Tibial artery (tissue), 4 donors: ENCODE results near the gene VPS8.

Source experiments
- DNase-seq, 2 donors: peaks; one replicate each; pipeline ENCODE4 v3.0.0-alpha.2; 2019
- H3K27ac ChIP-seq, 2 donors: fragments of 200-600 bp; sonication (generic) in 1 of 2; 1 replicate in 1 of 2; 2 replicates in 1 of 2; pipeline ENCODE4 v1.5.1; 2018 to 2019; ENCODE audit warnings: mild to moderate bottlenecking in 1 of 2
- H3K27me3 ChIP-seq, 2 donors: fragments of 200-600 bp; sonication (generic) in 1 of 2; one replicate each; pipeline versions ENCODE4 v1.5.1 to v1.6.0; 2016 to 2019
- H3K36me3 ChIP-seq, 3 donors: fragments of 200-600 bp; sonication (generic) in 2 of 3; one replicate each; pipeline ENCODE4 v1.5.1; 2016 to 2019; ENCODE audit warnings: mild to moderate bottlenecking in 2 of 3
- H3K4me1 ChIP-seq, 4 donors: fragments of 200-600 bp; sonication (generic) in 2 of 4; 1 replicate in 3 of 4; 2 replicates in 1 of 4; pipeline ENCODE4 v1.5.1; 2016 to 2019
- H3K4me3 ChIP-seq, 2 donors: fragments of 200-600 bp; sonication (generic) in 1 of 2; 1 replicate in 1 of 2; 2 replicates in 1 of 2; pipeline ENCODE4 v1.5.1; 2018 to 2019; ENCODE audit warnings: mild to moderate bottlenecking in 2 of 2
- H3K9me3 ChIP-seq, 3 donors: fragments of 200-600 bp; sonication (generic) in 1 of 3; one replicate each; pipeline ENCODE4 v1.5.1; 2016 to 2019
- CTCF ChIP-seq, 2 experiments: fragments of 200-600 bp in 1 of 2; fragments of 450-650 bp in 1 of 2; IDR thresholded peaks; one replicate each; pipeline ENCODE4 v1.5.1; 2017 to 2019; ENCODE audit warnings: antibody characterized with exemption in 2 of 2, mild to moderate bottlenecking in 1 of 2, moderate library complexity in 1 of 2
- intact Hi-C: fragments of 100-400 bp; cut with DNase I; formaldehyde crosslinking; loops from one replicate; pipeline ENCODE4 v1.15.0; 2023; ENCODE audit warnings: low total_unique reads

VPS8 gene

DNA sequence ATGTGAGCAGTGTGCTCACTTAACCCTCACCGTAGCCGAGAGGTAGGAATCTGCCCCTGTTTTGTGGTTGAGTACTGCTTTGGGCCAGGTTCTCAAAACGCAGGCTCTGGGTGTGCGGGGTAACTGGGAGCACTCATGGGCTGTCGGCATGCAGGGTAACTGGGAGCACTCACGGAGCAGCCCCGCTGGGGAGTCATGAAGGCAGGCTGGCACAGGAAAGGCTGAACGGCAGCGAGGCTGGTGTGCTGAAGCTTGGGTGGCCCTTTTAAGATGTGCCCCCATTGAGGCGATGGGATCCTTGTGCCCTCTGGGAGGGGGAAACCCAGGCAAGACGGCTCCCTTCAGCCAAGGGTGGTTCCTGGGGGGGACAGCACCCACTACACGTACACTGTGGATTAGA, 44.6 kb upstream of the VPS8 start:
- Histone ChIP-seq H3K27me3 (peaks cover 0 to 17% of the 10 kb centered on the region in 2 donors), H3K9me3 (no peaks in the 10 kb centered on the region), H3K4me1 (no peaks in the 10 kb centered on the region), H3K4me3 (no peak overlapping the region), H3K36me3 (no peaks in the 10 kb centered on the region), H3K27ac (no peak overlapping the region)
- no peak for DNase-seq
- intact Hi-C loops, result no loop called here
- no peak for TF ChIP-seq CTCF (IDR thresholded peaks at IDR 0.05)

- Histone ChIP-seq H3K4me1 (no peaks in the 10 kb centered on the region), H3K36me3 (no peaks in the 10 kb centered on the region), H3K4me3 (no peak overlapping the region), H3K27me3 (peaks cover 0 to 17% of the 10 kb centered on the region in 2 donors), H3K27ac (no peak overlapping the region), H3K9me3 (no peaks in the 10 kb centered on the region)
- intact Hi-C loops, result no loop called here
- TF ChIP-seq CTCF (IDR thresholded peaks at IDR 0.05), result no peak
- DNase-seq, result no peak
Measured at GRCh38 chr3:184769382-184770170, 42.4 kb upstream of the VPS8 start.

DNA sequence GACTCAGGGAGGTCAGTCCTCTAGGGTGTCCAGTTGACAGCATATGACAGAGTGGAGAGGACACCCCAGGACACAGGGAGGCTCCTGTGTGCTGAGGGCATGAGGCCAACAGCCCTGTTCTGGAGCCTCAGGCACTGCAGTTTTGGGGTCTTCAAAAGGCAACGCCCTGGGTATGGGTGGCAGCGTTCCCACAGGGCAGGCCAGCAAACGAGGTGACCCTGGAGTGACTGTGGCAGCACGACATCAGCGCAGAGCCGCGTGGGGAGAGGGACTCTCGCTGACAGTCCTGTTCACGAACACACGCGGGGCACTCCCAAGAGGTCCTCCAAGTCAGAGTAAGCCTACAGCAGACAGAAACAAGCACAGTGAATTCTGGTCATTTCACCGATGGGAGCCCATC, 41.4 kb upstream of the VPS8 start:
- Histone ChIP-seq H3K36me3 (no peaks in the 10 kb centered on the region), H3K9me3 (no peaks in the 10 kb centered on the region), H3K27ac (no peak overlapping the region), H3K27me3 (peaks cover 0 to 17% of the 10 kb centered on the region in 2 donors), H3K4me3 (no peak overlapping the region), H3K4me1 (no peaks in the 10 kb centered on the region)
- intact Hi-C loops, result no loop called here
- no peak for TF ChIP-seq CTCF (IDR thresholded peaks at IDR 0.05)
- no peak for DNase-seq

DNA sequence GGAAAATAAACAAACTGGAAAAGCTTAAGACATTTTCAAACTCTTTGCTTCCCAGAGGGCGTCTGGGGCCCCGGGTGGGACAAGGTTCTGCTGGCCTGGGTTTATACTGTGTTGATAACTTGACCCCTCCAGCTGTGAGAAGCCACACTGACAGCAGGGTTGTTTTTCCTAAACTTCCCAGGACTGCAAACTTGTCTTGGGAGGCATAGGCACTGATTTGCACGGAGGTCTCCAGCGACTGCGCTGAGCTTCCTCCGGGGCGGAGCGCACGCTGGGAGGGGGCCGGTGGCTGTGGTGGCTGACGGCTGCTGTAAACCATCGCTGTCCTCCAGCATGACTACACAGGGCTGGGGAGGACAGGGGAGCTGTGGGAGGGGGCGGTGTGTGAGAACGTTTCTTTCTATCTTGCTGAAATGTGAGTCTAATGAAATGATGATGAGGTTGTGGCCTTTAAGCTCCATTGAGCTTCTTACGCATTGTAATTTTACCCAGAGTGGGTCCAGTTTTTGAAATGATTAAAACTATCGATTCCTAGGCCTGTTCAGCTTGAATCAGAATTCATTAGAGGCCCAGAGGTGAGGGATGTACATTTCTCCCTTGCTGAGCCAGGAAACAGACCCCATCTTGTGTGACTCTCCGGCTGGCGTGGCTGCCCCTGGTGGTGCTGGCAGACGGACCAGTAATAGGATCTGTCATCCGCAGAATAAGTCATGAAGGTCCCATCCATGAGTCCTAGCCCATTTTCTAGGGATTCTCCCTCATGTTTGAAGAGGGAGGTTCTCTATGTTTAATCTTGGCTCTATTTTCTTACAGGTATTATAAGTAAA, 40.5 kb upstream of the VPS8 start:
- no peaks in the 10 kb centered on the region for H3K4me1 ChIP-seq
- no peak overlapping the region for H3K27ac ChIP-seq
- no peaks in the 10 kb centered on the region for H3K36me3 ChIP-seq
- H3K9me3 ChIP-seq, result no peaks in the 10 kb centered on the region
- peaks cover 0 to 14% of the 10 kb centered on the region in 2 donors for H3K27me3 ChIP-seq
- TF ChIP-seq CTCF (IDR thresholded peaks at IDR 0.05), result no peak
- no peak for DNase-seq
- no peak overlapping the region for H3K4me3 ChIP-seq
- intact Hi-C loops, result no loop called here

DNA sequence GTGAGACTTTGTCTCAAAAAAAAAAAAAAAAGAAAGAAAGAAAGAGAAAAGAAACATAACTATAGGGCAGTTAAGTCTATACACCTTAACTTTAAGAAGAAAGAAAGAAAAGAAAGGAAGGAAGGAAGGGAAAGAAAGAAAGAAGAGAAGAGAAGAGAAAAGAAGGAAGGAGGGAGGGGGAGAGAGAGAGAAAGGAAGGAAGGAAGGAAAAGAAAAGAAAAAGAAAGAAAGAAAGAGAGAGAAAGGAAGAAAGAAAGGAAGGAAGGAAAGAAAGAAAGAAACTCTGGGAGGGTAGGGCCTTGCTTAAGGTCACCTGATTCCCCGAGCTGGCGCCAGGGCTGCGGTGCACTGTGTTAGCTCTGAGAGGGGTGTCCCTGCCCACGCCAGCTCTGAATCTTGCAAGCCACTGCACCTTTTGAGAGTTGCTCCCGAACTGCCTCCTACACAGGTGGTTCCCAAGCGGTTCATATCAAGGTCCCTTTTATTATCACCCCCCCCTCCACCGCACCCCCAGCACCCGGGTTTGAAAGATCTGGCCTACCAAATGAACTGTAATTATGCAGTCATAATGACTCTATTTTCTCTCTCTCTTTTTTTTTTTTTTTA, 39.2 kb upstream of the VPS8 start:
- no peak for TF ChIP-seq CTCF (IDR thresholded peaks at IDR 0.05)
- no peaks in the 10 kb centered on the region for H3K4me1 ChIP-seq
- no peaks in the 10 kb centered on the region for H3K9me3 ChIP-seq
- H3K4me3 ChIP-seq, result no peak overlapping the region
- intact Hi-C loops, result no loop called here
- no peak for DNase-seq
- peaks cover 0 to 14% of the 10 kb centered on the region in 2 donors for H3K27me3 ChIP-seq
- H3K36me3 ChIP-seq, result no peaks in the 10 kb centered on the region
- no peak overlapping the region for H3K27ac ChIP-seq
